Bone marrow (tissue), 2 donors: Measurements from ENCODE around the gene ELK3.

Experiments
- DNase-seq, 2 donors: peaks; one replicate each; lab custom pipeline; 2025; lab: John Stamatoyannopoulos, UW

ELK3 gene

DNA sequence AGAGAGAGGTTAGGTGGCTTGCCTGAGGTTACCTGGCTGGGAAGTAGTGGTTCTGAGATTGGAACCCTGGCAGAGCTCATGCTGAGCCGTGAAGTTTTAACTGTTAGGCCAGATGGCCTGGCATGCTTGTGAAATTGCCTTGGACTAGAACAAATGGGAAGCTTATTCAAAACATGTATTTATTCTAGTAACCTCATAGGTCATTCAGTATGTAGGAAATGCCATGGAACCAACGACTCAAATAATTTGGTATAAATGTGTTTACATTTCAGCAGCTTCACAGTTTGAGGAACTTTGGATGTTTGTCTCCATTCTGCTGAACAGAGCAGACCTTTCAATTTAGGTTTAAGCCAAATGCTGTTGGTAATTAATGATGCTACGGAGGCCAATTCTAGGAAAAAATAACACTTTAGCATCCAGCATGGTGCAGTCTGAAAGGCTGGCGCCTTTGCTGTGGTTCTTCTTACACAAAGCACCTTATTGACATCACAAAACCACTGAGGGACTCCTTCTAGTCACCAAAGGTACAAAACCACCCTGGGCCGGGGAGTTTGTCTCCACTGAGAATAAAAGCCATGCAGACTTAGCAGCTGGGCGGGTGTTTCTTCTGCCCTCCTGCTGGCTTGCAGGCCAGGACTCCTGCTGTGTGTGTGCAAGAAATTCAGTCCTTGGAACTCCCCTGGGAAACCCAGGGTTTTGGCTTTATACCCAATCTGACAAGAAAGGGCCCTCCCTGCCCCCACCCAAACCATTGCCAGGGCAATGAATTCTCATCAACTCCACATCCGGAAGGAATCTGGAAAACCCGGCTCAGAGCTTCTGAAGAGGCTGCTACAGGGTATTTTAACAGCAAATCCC is 64.2 kb downstream of the ELK3 start:
- no peak for DNase-seq

- DNase-seq = no peak
Measured at GRCh38 chr12:96260231-96260630, 66.1 kb downstream of the ELK3 start.

DNA sequence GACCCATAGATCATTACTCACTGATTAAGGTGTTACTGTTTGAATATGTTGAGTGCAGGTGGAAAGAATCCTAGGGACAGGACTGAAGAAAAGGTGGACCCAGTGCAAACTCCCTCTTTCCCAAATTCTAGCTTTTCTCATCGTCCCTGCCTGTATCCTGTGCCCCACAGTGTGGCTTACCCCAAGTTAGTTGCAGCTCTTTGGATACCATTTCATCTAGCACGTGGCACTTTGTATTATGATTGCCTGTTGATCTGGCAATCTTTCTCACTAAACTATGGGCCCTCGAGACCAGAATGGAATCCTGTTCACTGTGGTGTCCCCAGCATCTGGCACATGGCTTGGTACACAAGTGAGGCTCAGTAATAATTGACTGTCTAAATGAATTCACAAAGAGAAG is 66.5 kb downstream of the ELK3 start:
- DNase-seq = no peak

DNA sequence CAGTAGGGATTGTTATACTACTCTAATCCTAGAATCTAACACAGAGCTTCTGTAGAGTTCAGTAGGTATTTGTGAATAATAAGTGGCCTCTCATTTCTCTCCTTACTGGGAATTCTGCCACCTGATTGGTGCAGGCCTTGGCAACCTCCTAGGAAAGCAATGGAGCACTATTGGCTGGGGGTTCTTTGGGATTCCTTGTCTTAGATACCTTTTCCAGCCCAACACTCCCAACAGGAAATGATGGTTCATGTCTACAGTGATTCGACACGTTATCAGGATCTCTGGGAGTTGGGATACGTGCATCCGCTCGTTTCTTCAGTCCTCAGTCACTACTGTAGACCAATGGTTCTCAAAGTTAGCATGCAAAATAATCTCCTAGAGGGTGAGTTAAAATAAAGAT is 67.4 kb downstream of the ELK3 start:
- DNase-seq = no peak

- no peak for DNase-seq
Measured at GRCh38 chr12:96263449-96263902, 69.3 kb downstream of the ELK3 start.

DNA sequence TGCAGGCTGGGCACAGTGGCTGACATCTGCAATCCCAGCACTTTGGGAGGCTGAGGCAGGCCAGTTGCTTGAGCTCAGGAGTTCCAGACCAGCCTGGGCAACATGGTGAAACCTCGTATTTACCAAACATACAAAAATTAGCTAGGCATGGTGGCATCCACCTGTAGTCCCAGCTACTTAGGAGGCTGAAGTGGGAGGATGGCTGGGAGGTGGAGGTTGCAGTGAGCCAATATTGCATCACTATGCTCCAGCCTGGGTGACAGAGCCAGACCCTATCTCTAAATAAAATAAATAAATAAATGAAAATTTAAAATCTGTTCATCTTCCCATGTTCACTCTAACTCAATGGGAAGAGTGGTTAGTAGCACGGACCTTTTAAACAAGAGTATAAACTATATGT is 71.2 kb downstream of the ELK3 start:
- no peak for DNase-seq

DNA sequence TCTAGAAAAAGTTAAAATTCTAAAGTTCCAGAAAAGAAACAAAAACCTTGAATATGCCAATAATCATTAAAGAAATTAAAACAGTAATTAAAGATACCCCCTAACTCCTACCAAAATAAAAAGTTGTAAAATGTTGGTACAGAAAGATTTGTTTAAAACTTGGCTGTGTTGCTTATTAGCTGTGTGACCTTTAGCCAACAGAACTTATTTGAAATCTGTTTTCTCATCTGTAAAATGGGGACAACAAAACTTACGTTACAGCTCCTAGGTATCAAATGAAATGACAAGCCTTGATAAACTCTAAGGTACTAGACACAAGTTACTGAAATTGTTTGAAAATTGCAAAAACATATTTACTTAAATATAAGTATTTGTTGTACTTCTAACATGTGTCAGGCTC is 71.7 kb downstream of the ELK3 start:
- no peak for DNase-seq

DNA sequence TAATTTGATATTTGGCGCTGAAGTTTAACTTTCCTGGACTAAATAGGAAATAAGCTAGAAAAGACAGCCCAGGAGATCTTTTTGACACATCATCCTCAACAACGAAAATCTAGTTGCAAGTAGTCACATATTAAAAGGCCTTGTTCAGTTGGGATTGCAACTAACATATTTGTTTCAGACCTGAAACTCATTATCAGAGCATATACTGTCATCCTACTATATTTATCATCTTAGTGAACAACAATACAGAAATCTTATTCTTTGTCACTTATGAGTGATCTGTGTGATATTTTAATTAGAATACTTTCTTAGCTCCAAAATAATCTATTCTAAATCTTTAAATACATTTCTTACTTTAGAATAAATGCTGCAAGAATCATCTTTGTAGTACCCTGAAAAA is 72.1 kb downstream of the ELK3 start:
- no peak for DNase-seq

DNA sequence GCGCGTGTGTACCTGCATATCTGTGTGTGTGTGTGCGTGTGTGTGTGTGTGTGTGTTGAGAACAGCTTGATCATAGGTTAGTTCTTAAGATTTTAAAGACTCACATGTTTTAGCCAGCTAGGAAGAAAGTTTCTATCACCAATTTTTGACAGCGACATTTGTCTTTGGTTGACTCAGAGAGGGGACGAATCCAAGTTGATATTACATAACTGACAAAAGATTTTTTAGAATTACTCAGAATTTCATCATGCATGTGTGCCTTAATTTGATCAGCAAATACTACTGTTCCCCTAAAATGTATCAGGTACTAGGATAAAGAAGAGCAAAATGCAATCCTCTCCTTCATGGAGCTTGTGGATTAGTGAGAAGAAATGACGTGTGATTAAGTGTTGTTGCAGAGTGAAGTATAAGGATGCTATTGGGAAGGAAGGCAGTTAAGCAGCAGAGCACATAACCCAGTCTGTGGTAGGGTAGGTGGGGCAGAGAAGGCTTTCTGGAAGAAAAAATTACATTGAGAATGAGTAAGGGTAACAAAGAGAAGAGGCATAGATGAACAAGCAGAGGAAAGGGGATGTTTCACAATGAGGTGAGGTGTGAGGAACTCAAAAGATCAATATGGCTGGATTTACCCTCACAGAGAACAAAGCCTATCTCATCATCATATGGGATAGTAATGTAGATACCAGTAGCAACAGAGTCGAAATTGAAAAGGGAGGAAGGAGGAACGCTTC is 77.5 kb downstream of the ELK3 start:
- DNase-seq = no peak

DNA sequence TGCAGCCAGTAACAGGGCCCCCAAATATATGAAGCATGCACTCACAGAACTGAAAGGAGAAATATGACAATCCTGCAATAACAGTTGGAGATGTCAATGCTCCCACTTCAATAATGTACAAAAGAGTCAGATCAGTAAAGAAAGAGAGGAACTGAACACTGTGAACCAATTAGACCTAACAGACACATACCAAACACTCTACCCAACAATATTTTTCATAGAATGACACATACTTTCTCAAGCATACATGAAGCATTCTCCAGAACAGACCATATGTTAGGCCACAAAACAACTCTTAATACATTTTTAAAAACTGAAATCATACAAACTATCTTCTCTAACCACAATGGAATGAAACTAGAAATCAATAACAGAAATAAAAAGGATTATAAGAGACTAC is 80.2 kb downstream of the ELK3 start:
- no peak for DNase-seq

GRCh38 chr12:96285158-96285557 is 91.0 kb downstream of the ELK3 start:
- no peak for DNase-seq

DNA sequence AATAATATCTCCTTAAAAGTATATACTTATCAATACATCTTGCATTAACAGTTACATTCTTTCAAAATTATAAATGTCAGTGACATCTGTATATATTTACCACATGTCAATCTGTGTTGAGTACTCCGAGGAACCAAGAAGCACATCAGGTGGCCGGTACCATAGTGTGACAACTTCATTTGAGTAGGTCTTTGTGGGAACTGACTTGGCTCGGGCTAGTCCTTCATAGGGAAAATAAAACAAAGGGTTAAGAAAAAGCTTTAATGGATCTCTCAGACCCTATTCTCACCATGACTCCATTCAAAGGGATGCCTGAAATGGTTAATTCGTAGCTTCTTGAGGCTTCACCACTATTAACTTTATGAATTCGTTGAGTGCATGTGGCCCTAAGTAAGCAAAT is 94.9 kb downstream of the ELK3 start:
- DNase-seq = no peak

GRCh38 chr12:96293093-96293492 is 98.9 kb downstream of the ELK3 start:
- no peak for DNase-seq

DNA sequence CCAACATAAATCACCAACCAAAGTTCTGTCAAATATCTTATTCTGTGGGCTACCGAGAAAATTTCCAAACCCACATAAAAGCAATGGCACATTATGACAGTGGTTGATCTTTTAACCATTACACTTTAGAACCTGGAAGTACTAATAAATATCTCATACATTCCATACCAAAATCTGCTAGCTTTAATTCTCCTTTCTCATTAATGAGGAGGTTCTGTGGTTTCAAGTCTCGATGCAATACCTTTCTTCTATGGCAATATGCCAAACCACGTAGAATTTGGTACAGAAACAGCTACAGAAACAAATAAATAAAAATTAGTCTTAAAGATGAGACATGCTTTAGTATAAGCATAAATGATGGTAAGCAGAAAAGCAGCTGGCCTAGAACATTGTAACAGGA is 100.7 kb downstream of the ELK3 start:
- no peak for DNase-seq

DNA sequence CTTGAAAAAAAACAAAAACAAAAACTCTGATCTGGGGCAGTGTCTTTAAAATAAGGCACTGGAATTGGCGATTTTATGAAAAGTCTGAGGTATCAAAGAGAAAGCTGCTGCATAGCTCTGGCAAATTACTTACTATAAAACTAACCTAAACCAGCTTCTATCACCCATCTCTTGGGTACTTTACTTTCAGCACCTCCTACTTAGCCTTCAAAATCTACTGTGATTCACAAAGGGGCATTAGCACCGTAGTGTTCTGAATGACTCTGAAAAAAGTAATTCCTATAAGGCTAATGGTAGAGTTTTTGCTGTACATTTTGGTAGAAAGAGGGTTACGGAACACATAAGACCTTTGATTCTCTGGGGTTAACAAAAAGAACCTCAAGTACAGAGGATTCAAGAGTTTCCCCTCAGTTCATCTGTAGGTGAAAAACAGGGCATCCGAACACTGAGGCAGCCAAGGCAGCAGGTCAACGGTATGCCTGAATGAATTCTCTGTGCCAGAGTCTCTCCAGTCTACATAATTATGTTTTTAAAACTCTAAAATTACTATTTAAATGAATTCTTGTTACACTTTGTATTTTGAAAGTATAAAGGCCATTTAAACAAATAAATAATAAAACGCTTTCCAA is 101.5 kb downstream of the ELK3 start:
- no peak for DNase-seq

DNA sequence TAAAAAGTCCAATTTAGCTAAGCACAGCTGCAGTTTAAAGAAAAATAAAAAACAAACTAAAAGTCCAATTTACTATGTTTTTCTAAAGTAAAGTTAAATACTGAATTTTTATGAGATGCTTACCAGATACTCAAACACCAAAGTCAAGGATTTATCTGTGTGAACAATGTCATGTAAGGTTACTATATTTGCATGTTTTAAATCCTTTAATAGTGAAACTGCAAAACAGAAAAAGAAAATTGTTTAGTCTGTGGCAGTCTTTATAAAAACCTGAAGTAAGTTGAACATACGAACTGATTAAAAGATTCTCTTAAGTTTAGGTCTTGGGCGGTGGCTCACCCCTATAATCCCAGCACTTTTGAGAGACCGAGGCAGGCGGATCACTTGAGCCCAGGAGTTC is 103.3 kb downstream of the ELK3 start:
- no peak for DNase-seq

DNA sequence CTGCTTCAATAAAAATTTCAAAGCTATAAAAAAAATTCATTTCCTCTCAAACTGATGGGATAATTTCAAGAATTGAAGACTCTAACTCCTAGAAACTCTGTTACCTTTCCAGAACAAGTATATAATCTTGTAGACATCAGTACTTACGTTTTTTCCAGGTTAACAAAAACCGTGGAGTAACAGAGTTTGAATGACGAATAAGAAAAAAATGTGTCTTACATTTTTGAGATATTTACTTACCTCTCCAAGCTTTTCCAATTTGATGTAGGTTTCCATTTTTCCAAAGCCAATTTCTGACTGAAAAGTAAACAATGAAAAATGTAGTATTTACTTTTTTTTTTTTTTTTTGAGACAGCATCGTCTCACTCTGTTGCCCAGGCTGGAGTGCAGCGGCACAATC is 105.9 kb downstream of the ELK3 start:
- DNase-seq = no peak

DNA sequence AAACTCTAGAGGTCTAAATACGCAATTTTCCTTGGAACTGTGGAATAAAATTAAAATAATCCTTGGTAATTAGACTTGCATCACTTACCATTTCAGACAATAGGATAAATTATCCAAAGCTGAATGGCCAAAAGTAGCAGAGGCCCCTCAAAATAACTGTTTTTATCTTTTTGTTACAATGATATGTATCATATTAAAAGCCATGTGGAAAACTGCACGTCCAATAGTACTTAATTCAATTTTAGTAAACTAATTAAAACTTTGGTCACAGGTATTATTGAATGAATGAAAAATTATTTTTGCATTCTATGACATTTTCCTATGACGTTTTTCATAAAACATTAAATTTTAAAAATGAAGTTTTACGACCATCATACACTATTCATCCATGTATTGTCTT is 107.6 kb downstream of the ELK3 start:
- DNase-seq = no peak

GRCh38 chr12:96302687-96303310 is 108.6 kb downstream of the ELK3 start:
- no peak for DNase-seq

- DNase-seq = no peak
Measured at GRCh38 chr12:96303653-96304052, 109.5 kb downstream of the ELK3 start.

DNA sequence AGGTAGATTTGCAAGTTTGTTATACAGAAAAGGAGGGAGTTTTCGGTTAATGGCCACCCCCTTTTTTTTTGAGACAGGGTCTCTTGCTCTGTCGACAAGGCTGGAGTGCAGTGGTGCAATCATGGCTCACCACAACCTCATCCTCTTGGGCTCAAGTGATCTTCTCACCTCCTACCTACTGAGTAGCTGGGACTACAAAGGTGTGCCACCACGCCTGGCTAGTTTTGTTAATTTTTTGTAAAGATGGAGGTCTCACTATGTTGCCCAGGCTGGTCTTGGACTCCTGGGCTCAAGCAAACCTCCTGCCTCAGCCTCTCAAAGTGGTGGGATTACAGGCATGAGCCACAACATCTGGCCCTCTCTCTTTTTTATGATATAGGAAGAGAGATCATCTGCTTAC is 111.5 kb downstream of the ELK3 start:
- DNase-seq = no peak

GRCh38 chr12:96308881-96309280 is 114.7 kb downstream of the ELK3 start:
- DNase-seq = no peak

DNA sequence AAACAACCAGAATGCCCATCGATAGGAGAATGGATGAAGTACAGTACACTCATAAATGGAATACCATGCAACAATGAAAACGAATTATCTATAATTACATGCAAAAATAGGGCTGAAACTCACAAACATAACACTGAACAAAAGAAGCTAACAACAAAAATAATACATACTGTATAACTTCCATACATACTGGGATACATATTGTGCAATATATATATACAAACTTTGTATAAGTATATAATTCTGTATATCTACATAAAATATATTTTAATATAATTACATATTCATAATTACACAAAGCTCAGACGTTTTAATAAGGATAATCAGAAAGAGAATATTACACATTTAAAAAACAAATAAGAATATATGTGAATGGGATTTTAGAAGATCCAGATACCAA is 115.9 kb downstream of the ELK3 start:
- DNase-seq = no peak
